Endothelial cell of umbilical vein (primary cell): ENCODE data around the gene KDR. TPM values are rescaled to one million over a fixed set of nuclear protein-coding genes. Genes with fewer than 3 reads are reported as not detected.

Source experiments
- BruUV-seq: library from RNA; stranded (reverse); fragments of 400-500 nt; replicated peaks from 2 replicates; lab custom pipeline; 2021; lab: Mats Ljungman, UMichigan
- CTCF ChIA-PET: fragments of 300-600, 350-600 bp; sonication (Branson Sonifier 250); formaldehyde crosslinking; loops from one replicate; lab custom pipeline; 2021; ENCODE audit warnings: antibody characterized with exemption, inconsistent platforms; lab: Charles Lee
- POLR2A ChIA-PET: fragments of 300-600, 350-600 bp; sonication (Branson Sonifier 250); formaldehyde crosslinking; loops from one replicate; lab custom pipeline; 2021; ENCODE audit warnings: antibody characterized with exemption, inconsistent platforms; lab: Charles Lee
- DNase-seq: peaks from one replicate; pipeline ENCODE4 v3.0.0-alpha.2; 2011; ENCODE audit warnings: low read depth, low spot score
- FAIRE-seq: peaks from 2 replicates; lab custom pipeline; 2011; peaks lifted over from hg19 to GRCh38; lab: Jason Lieb, UNC
- H2AFZ ChIP-seq: 2 replicates; pipeline ENCODE4 v1.6.0; 2012; ENCODE audit warnings: low read depth, low read length, control low read depth, inconsistent platforms
- H3K27ac ChIP-seq: 2 replicates; pipeline ENCODE4 v1.5.1; 2011; ENCODE audit warnings: low read depth, mild to moderate bottlenecking, control low read depth, low read length, moderate library complexity; ENCODE audit not compliant: insufficient read depth
- H3K27me3 ChIP-seq, 2 experiments: 2 replicates each; pipeline versions ENCODE4 v1.6.0 to v1.6.1; 2011; ENCODE audit warnings: low read length in 2 of 2, mixed read lengths in 1 of 2; ENCODE audit not compliant: control insufficient read depth in 2 of 2, insufficient read depth in 2 of 2
- H3K36me3 ChIP-seq, 2 experiments: 2 replicates in 1 of 2; 3 replicates in 1 of 2; pipeline ENCODE4 v1.5.1; 2011; ENCODE audit warnings: low read length in 2 of 2, mild to moderate bottlenecking in 1 of 2, moderate library complexity in 1 of 2; ENCODE audit not compliant: control insufficient read depth in 2 of 2, insufficient read depth in 2 of 2; ENCODE audit errors: extremely low read depth in 1 of 2
- H3K4me1 ChIP-seq: 3 replicates; pipeline ENCODE4 v1.5.1; 2011; ENCODE audit warnings: mild to moderate bottlenecking, low read length; ENCODE audit not compliant: control insufficient read depth, insufficient read depth; ENCODE audit errors: extremely low read depth
- H3K4me2 ChIP-seq: 2 replicates; pipeline ENCODE4 v1.6.1; 2011; ENCODE audit warnings: low read length, control low read depth, mixed read lengths; ENCODE audit not compliant: insufficient read depth
- H3K4me3 ChIP-seq, 3 experiments: fragments of 200-600 bp in 1 of 3; sonication (generic), shearing (Covaris generic) in 1 of 3; replicated peaks in 1 of 3; 2 replicates each; pipeline ENCODE4 v1.5.1; 2011 to 2016; ENCODE audit warnings: control low read depth in 3 of 3, low read length in 3 of 3, mild to moderate bottlenecking in 2 of 3, inconsistent platforms in 1 of 3, low read depth in 1 of 3, moderate library complexity in 1 of 3; ENCODE audit not compliant: insufficient read depth in 1 of 3
- H3K79me2 ChIP-seq: 2 replicates; pipeline ENCODE4 v1.6.0; 2012; ENCODE audit warnings: low read length, inconsistent platforms; ENCODE audit not compliant: control insufficient read depth, insufficient read depth
- H3K9ac ChIP-seq: replicated peaks from 2 replicates; pipeline ENCODE3; 2011; ENCODE audit warnings: low read length, control low read depth; ENCODE audit not compliant: insufficient read depth; ENCODE audit errors: extremely low read depth
- H3K9me1 ChIP-seq: replicated peaks from 3 replicates; pipeline ENCODE4 v1.6.0; 2011; ENCODE audit warnings: mild to moderate bottlenecking, low read length; ENCODE audit not compliant: control insufficient read depth, insufficient read depth; ENCODE audit errors: extremely low read depth
- H3K9me3 ChIP-seq: replicated peaks from 2 replicates; pipeline ENCODE4 v1.5.1; 2012; ENCODE audit warnings: low read length, inconsistent platforms; ENCODE audit not compliant: control insufficient read depth, insufficient read depth
- H4K20me1 ChIP-seq: replicated peaks from 2 replicates; pipeline ENCODE3; 2011; ENCODE audit warnings: mild to moderate bottlenecking, low read length; ENCODE audit not compliant: control insufficient read depth, insufficient read depth; ENCODE audit errors: extremely low read depth
- CTCF ChIP-seq, 2 donors: IDR thresholded peaks; 1 replicate in 1 of 2; 2 replicates in 1 of 2; pipeline ENCODE4 v1.5.1; 2011; ENCODE audit warnings: low read length in 2 of 2, mild to moderate bottlenecking in 2 of 2, moderate library complexity in 2 of 2, control low read depth in 1 of 2, inconsistent platforms in 1 of 2, low read depth in 1 of 2; ENCODE audit not compliant: insufficient read depth in 1 of 2; ENCODE audit errors: extremely low read depth in 1 of 2
- EZH2 ChIP-seq: IDR thresholded peaks from 2 replicates; pipeline ENCODE4 v1.6.1; 2012; ENCODE audit warnings: borderline replicate concordance, low read depth, mild to moderate bottlenecking, moderate library complexity, low read length, inconsistent platforms; ENCODE audit not compliant: severe bottlenecking
- FOS ChIP-seq: IDR thresholded peaks from 2 replicates; pipeline ENCODE4 v1.6.1; 2011; ENCODE audit warnings: mild to moderate bottlenecking, low read length, moderate library complexity, borderline replicate concordance; ENCODE audit not compliant: insufficient read depth
- GATA2 ChIP-seq: IDR thresholded peaks from 2 replicates; pipeline ENCODE4 v1.7.0; 2011; ENCODE audit warnings: low read depth, mild to moderate bottlenecking, moderate library complexity, mixed read lengths, low read length; ENCODE audit not compliant: insufficient read length, insufficient read depth
- JUN ChIP-seq: IDR thresholded peaks from 2 replicates; pipeline ENCODE4 v1.6.1; 2011; ENCODE audit warnings: borderline replicate concordance, low read depth; ENCODE audit not compliant: insufficient read length, insufficient read depth
- MAX ChIP-seq: IDR thresholded peaks from 2 replicates; pipeline ENCODE4 v1.6.1; 2011; ENCODE audit not compliant: insufficient read depth, insufficient read length
- MYC ChIP-seq: IDR thresholded peaks from one replicate; pipeline ENCODE4 v1.6.1; 2011; ENCODE audit warnings: mild to moderate bottlenecking, low read depth, low read length
- POLR2A ChIP-seq: IDR thresholded peaks from 2 replicates; pipeline ENCODE4 v1.6.1; 2012; ENCODE audit warnings: low read depth, mild to moderate bottlenecking, control low read depth, low read length
- POLR2AphosphoS5 ChIP-seq: IDR thresholded peaks from 2 replicates; pipeline ENCODE4 v1.6.1; 2012; ENCODE audit warnings: low read depth, mild to moderate bottlenecking, control low read depth, low read length, moderate library complexity; ENCODE audit not compliant: insufficient read depth
- dilution Hi-C: fragments of 300-500 bp; cut with MboI; formaldehyde crosslinking; loops from one replicate; pipeline ENCODE4 v1.15.0; 2019; ENCODE audit warnings: low sequenced_read_pairs; ENCODE audit not compliant: extremely low pct_ligation_motif_present
- intact Hi-C: fragments of 100-400 bp; cut with micrococcal nuclease; formaldehyde crosslinking; loops from one replicate; pipeline ENCODE4 v1.10.0; 2022
- polyA plus RNA-seq, 4 experiments: library from polyadenylated mRNA; depleted of rRNA in 3 of 4; stranded (reverse) in 3 of 4; unstranded in 1 of 4; fragments of >200 nt; gene quantifications; 2 replicates each; pipeline versions ENCODE4 v1.2.1 to v1.2.3, GENCODE V29; 2011 to 2012; ENCODE audit warnings: missing spikeins in 1 of 4
- total RNA-seq: library from RNA; stranded (reverse); gene quantifications from 2 replicates; pipeline ENCODE4 v1.2.3, GENCODE V29; 2021

The KDR gene
- total and polyA plus RNA-seq, 2 donors (not counting 3 experiments of a cell fraction or from before 2014, with no cell fraction given), result 80.5 to 145 TPM

GRCh38 chr4:55037728-55038127 is 87.7 kb downstream of the KDR start:
- FAIRE-seq (no peak), DNase-seq (no peak)
- no peaks in the 10 kb centered on the region for H3K9me1 ChIP-seq
- POLR2A ChIA-PET, result no interaction called here
- H3K36me3 ChIP-seq, result no peaks in the 10 kb centered on the region
- CTCF ChIA-PET, result interaction anchor here (1.0 to 1.8 kb wide), 3 partner anchors 8 to 41 kb away, joined by 4 to 6 read pairs (median 4); no protein-coding TSS in a partner anchor
- no peak overlapping the region for H3K4me3 ChIP-seq
- H3K27me3 ChIP-seq, result no peaks in the 10 kb centered on the region
- H3K4me1 ChIP-seq, result no peaks in the 10 kb centered on the region
- no TSS peak for BruUV-seq
- intact Hi-C loops, result no loop called here
- dilution Hi-C loops, result no loop called here
- no peaks in the 10 kb centered on the region for H3K79me2 ChIP-seq
- no peak overlapping the region for H2AFZ ChIP-seq
- no peak overlapping the region for H3K4me2 ChIP-seq
- no peaks in the 10 kb centered on the region for H3K9me3 ChIP-seq
- H4K20me1 ChIP-seq, result no peaks in the 10 kb centered on the region
- no peak overlapping the region for H3K27ac ChIP-seq
- TF ChIP-seq GATA2 (no peak), POLR2A (no peak), JUN (no peak), FOS (no peak), EZH2 (no peak), CTCF (IDR thresholded peaks at IDR 0.05; ENCODE audit: extremely low read depth in 1 of 2, insufficient read depth in 1 of 2, low read depth in 1 of 2, low read length in 2 of 2) (no peak), MAX (no peak), POLR2AphosphoS5 (no peak), MYC (no peak)
- H3K9ac ChIP-seq, result no peak overlapping the region
